SK-N-SH treated with all-trans-retinoic acid at 6 μM for 48 hours (cell line): ENCODE measurements around the gene MUC20.
"Not testable (repeated sequence)": the region's sequence is repeated elsewhere in the genome, so short reads cannot be mapped to it uniquely, and the experiment has no call there.

Experiments
- ATAC-seq: fragments of 200-7000 bp; cut with Tn5 transposase; 3 replicates; pipeline ENCODE4 v1.9.1; 2020; ENCODE audit warnings: mild to moderate bottlenecking, moderate library complexity
- ARNTL ChIP-seq: fragments of 450-650 bp; formaldehyde crosslinking; IDR thresholded peaks from 2 replicates; pipeline ENCODE4 v1.5.0; 2020; ENCODE audit warnings: low read depth, mild to moderate bottlenecking, moderate library complexity, borderline replicate concordance
- BACH2 ChIP-seq: fragments of 250-450 bp; sonication (Bioruptor Pico); IDR thresholded peaks from 2 replicates; pipeline ENCODE4 v1.9.0; 2021; ENCODE audit warnings: mild to moderate bottlenecking, borderline replicate concordance
- CSDC2 ChIP-seq: fragments of 250-450 bp; sonication (Bioruptor Pico); IDR thresholded peaks from 2 replicates; pipeline ENCODE4 v1.5.0; 2020; ENCODE audit warnings: mild to moderate bottlenecking, moderate library complexity
- ESRRG ChIP-seq: fragments of 250-450 bp; sonication (Bioruptor Pico); IDR thresholded peaks from 2 replicates; pipeline ENCODE4 v1.6.1; 2021; ENCODE audit warnings: mild to moderate bottlenecking
- GLIS3 ChIP-seq: fragments of 250-450 bp; sonication (Bioruptor Pico); IDR thresholded peaks from 2 replicates; pipeline ENCODE4 v1.5.0; 2020; ENCODE audit warnings: mild to moderate bottlenecking, moderate library complexity
- ISL1 ChIP-seq: fragments of 250-450 bp; sonication (Bioruptor Pico); IDR thresholded peaks from 2 replicates; pipeline ENCODE4 v2.1.2; 2022; ENCODE audit warnings: mild to moderate bottlenecking, moderate library complexity
- OSR1 ChIP-seq: fragments of 250-450 bp; sonication (Bioruptor Pico); IDR thresholded peaks from 2 replicates; pipeline ENCODE4 v1.8.0; 2022; ENCODE audit warnings: moderate library complexity, mild to moderate bottlenecking, inconsistent platforms
- PPARA ChIP-seq: fragments of 250-450 bp; sonication (Bioruptor Pico); IDR thresholded peaks from 2 replicates; pipeline ENCODE4 v1.5.0; 2020; ENCODE audit warnings: mild to moderate bottlenecking, borderline replicate concordance
- RARB ChIP-seq: fragments of 250-450 bp; sonication (Bioruptor Pico); IDR thresholded peaks from 2 replicates; pipeline ENCODE4 v1.8.0; 2021; ENCODE audit warnings: mild to moderate bottlenecking, moderate library complexity
- SNAI2 ChIP-seq: fragments of 250-450 bp; sonication (Bioruptor Pico); IDR thresholded peaks from 2 replicates; pipeline ENCODE4 v1.5.0; 2020; ENCODE audit warnings: mild to moderate bottlenecking, moderate library complexity
- TCF4 ChIP-seq: fragments of 250-450 bp; sonication (Bioruptor Pico); IDR thresholded peaks from 2 replicates; pipeline ENCODE4 v1.8.0; 2021; ENCODE audit warnings: mild to moderate bottlenecking, moderate library complexity, borderline replicate concordance
- TOX ChIP-seq: fragments of 250-450 bp; sonication (Bioruptor Pico); IDR thresholded peaks from 2 replicates; pipeline ENCODE4 v1.8.0; 2021; ENCODE audit warnings: mild to moderate bottlenecking, moderate library complexity, borderline replicate concordance
- ZC3H10 ChIP-seq: fragments of 250-450 bp; sonication (Bioruptor Pico); IDR thresholded peaks from 2 replicates; pipeline ENCODE4 v1.5.1; 2021; ENCODE audit warnings: mild to moderate bottlenecking, moderate library complexity
- ZFP30 ChIP-seq: fragments of 450-650 bp; formaldehyde crosslinking; IDR thresholded peaks from 2 replicates; pipeline ENCODE4 v1.5.0; 2022; ENCODE audit warnings: mild to moderate bottlenecking, moderate library complexity
- ZNF565 ChIP-seq: fragments of 450-650 bp; formaldehyde crosslinking; conservative IDR thresholded peaks from 2 replicates; pipeline ENCODE4 v1.5.0; 2020; ENCODE audit warnings: low read depth, mild to moderate bottlenecking, moderate library complexity
- ZNF70 ChIP-seq: fragments of 450-650 bp; formaldehyde crosslinking; IDR thresholded peaks from 2 replicates; pipeline ENCODE4 v1.5.0; 2020; ENCODE audit warnings: mild to moderate bottlenecking, moderate library complexity
- ZNF8 ChIP-seq: fragments of 450-650 bp; formaldehyde crosslinking; IDR thresholded peaks from 2 replicates; pipeline ENCODE4 v1.5.0; 2020; ENCODE audit warnings: mild to moderate bottlenecking, moderate library complexity
- TF ChIP-seq, protein P1 (sequence below): fragments of 250-450 bp; sonication (Bioruptor Pico); IDR thresholded peaks from 2 replicates; pipeline ENCODE4 v1.8.0; 2021; ENCODE audit warnings: low read depth, mild to moderate bottlenecking, moderate library complexity, borderline replicate concordance
- TF ChIP-seq, protein P2 (sequence below): fragments of 250-450 bp; sonication (Bioruptor Pico); IDR thresholded peaks from 2 replicates; pipeline ENCODE4 v1.5.0; 2020; ENCODE audit warnings: mild to moderate bottlenecking, moderate library complexity
- TF ChIP-seq, protein P3 (sequence below): fragments of 250-450 bp; sonication (Bioruptor Pico); IDR thresholded peaks from 2 replicates; pipeline ENCODE4 v1.5.1; 2020; ENCODE audit warnings: low read depth, mild to moderate bottlenecking, moderate library complexity

The MUC20 gene

DNA sequence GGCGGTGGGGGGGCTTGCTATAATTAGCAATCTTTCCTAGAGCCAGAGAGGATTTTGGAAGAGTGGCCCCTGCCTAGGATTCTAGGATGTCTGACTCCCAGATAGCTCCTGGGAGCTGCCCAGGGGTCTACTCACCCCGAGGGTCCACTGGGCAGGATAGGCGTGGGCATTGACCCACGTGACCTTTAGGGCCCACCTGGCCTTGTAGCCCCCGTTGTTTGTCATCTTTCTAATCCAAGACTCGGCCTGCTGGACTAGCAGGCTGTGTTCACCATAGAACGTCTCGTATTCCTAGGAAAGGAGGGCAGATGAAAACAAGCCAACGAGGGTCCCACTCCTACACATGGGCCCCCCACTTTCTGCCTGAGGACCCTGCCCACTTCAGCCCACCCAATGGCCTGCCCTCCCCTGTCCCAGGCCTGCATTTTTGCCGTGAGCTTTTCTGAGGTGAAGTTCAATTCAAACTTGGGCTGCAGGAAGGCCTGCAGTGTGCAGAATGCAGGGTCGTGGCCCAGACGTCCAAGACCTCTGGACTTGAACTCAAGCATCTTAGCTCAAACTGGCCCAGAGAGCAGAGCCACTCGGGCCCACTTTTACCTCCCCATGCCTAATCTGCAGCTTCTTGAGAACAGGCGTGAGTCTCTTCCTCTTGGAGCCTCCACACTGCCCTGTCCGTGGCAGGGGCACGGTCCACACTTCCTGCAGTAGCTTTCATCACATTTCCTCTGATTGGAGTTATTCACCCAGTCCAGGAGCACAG is 49.5 kb downstream of the MUC20 start:
- ATAC-seq: no peak
- TF ChIP-seq ZNF70 (CRISPR knock-in tag) (no peak), BACH2 (CRISPR knock-in tag) (no peak), GLIS3 (CRISPR knock-in tag) (no peak), ESRRG (CRISPR knock-in tag) (no peak), TCF4 (CRISPR knock-in tag) (no peak), ZNF565 (CRISPR knock-in tag) (no peak), RARB (CRISPR knock-in tag) (no peak), SNAI2 (CRISPR knock-in tag) (no peak), CSDC2 (CRISPR knock-in tag) (no peak)
- TF ChIP-seq, protein P1, sequence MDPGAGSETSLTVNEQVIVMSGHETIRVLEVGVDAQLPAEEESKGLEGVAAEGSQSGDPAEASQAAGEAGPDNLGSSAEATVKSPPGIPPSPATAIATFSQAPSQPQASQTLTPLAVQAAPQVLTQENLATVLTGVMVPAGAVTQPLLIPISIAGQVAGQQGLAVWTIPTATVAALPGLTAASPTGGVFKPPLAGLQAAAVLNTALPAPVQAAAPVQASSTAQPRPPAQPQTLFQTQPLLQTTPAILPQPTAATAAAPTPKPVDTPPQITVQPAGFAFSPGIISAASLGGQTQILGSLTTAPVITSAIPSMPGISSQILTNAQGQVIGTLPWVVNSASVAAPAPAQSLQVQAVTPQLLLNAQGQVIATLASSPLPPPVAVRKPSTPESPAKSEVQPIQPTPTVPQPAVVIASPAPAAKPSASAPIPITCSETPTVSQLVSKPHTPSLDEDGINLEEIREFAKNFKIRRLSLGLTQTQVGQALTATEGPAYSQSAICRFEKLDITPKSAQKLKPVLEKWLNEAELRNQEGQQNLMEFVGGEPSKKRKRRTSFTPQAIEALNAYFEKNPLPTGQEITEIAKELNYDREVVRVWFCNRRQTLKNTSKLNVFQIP (CRISPR knock-in tag): no peak

DNA sequence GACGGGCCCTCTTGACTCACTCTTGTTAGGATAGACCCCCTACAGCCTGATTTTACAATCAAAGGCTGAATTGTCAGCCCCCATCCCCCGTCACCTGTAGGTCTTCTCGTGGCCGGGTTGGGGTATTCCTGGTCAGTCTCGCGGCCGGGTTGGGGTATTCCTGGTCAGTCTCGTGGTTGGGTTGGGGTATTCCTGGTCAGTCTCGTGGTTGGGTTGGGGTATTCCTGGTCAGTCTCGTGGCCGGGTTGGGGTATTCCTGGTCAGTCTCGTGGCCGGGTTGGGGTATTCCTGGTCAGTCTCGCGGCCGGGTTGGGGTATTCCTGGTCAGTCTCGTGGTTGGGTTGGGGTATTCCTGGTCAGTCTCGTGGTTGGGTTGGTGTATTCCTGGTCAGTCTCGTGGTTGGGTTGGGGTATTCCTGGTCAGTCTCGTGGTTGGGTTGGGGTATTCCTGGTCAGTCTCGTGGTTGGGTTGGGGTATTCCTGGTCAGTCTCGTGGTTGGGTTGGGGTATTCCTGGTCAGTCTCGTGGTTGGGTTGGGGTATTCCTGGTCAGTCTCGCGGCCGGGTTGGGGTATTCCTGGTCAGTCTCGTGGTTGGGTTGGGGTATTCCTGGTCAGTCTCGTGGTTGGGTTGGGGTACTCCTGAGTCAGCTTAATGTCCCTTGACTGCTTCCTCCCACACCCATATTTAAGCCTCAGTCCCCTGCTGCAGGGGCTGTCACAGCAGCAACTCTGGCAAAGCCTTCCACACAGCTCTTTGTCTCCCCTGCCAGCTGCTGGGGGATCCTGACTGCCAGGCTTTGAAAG is 50.3 kb downstream of the MUC20 start:
- ATAC-seq: not testable (repeated sequence)

DNA sequence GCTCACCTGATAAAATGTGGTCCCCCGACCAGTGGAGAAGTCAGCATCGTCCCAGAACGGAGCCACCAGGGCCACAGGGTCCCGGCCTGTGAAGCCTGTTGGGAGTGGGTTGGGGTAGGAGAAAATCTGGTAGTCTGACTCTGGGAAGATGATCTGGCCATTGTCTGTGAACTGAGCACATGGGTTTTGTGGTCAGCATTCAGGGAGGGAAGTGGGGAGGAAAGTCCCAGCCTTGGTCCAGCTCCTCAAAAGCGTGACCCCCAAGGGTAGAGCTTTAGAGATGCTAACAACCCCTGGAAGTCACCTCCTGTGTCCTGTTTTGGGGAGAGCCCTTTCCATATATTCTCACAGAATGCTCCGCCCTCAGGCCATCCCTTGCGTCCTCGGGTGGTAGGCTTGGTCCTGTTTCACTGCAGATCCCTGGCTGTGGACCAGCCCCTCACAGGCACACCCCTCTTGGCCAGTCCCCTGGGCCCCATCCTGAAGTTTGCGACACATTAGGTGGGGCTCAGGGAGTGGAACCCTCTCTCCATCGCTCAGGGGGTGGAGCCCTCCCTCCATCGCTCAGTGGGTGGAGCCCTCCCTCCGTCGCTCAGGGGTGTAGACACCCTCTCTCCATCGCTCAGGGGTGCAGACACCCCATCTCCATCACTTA is 51.0 kb downstream of the MUC20 start:
- TF ChIP-seq TCF4 (CRISPR knock-in tag) (no peak), ZNF70 (CRISPR knock-in tag) (no peak), ZFP30 (CRISPR knock-in tag) (no peak), ISL1 (no peak), RARB (CRISPR knock-in tag) (no peak), OSR1 (CRISPR knock-in tag) (no peak), ZNF565 (CRISPR knock-in tag) (no peak), ESRRG (CRISPR knock-in tag) (no peak), GLIS3 (CRISPR knock-in tag) (no peak), PPARA (CRISPR knock-in tag) (no peak), BACH2 (CRISPR knock-in tag) (no peak)
- TF ChIP-seq, protein P1 (CRISPR knock-in tag): no peak
- TF ChIP-seq, protein P2, sequence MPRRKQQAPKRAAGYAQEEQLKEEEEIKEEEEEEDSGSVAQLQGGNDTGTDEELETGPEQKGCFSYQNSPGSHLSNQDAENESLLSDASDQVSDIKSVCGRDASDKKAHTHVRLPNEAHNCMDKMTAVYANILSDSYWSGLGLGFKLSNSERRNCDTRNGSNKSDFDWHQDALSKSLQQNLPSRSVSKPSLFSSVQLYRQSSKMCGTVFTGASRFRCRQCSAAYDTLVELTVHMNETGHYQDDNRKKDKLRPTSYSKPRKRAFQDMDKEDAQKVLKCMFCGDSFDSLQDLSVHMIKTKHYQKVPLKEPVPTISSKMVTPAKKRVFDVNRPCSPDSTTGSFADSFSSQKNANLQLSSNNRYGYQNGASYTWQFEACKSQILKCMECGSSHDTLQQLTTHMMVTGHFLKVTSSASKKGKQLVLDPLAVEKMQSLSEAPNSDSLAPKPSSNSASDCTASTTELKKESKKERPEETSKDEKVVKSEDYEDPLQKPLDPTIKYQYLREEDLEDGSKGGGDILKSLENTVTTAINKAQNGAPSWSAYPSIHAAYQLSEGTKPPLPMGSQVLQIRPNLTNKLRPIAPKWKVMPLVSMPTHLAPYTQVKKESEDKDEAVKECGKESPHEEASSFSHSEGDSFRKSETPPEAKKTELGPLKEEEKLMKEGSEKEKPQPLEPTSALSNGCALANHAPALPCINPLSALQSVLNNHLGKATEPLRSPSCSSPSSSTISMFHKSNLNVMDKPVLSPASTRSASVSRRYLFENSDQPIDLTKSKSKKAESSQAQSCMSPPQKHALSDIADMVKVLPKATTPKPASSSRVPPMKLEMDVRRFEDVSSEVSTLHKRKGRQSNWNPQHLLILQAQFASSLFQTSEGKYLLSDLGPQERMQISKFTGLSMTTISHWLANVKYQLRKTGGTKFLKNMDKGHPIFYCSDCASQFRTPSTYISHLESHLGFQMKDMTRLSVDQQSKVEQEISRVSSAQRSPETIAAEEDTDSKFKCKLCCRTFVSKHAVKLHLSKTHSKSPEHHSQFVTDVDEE (CRISPR knock-in tag): no peak
- TF ChIP-seq, all 23 proteins: peak for 0
- no peak for ATAC-seq

DNA sequence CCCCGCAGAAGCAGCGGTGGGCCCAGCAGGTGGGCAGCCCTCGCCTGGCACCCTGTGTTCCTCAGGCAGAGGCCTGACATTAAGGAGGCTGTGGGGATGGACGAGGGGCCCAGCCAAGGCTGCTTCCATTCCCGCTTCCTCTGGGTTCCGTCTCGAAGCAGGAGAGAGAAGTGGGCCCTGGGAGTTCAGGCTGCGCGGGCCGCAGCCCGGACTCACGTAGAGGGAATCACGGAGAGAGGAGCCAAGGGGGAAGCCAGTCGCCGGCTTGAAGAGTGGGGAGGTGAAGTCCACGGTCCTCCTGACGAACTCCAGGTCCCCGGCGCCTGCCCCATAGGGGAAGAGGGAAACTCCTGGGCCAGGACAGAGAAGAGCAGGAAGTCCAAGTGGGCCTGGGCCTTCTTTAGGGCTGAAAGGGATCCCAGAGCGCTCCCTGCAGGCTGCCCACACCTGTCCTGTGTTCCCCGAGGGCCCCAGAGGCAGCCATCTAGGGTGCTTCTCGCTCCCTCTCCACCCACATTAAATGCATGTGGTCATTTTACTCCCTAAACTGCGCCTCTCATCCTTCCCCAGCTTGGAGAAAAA is 53.3 kb downstream of the MUC20 start:
- ATAC-seq: no peak
- TF ChIP-seq ZC3H10 (no peak), ARNTL (no peak), TOX (CRISPR knock-in tag) (no peak), CSDC2 (CRISPR knock-in tag) (no peak), TCF4 (CRISPR knock-in tag) (no peak), RARB (CRISPR knock-in tag) (no peak), ZNF565 (CRISPR knock-in tag) (no peak), SNAI2 (CRISPR knock-in tag) (no peak), ZFP30 (CRISPR knock-in tag) (no peak), ZNF8 (no peak), OSR1 (CRISPR knock-in tag) (no peak)
- TF ChIP-seq, protein P1 (CRISPR knock-in tag): no peak
- TF ChIP-seq, protein P3, sequence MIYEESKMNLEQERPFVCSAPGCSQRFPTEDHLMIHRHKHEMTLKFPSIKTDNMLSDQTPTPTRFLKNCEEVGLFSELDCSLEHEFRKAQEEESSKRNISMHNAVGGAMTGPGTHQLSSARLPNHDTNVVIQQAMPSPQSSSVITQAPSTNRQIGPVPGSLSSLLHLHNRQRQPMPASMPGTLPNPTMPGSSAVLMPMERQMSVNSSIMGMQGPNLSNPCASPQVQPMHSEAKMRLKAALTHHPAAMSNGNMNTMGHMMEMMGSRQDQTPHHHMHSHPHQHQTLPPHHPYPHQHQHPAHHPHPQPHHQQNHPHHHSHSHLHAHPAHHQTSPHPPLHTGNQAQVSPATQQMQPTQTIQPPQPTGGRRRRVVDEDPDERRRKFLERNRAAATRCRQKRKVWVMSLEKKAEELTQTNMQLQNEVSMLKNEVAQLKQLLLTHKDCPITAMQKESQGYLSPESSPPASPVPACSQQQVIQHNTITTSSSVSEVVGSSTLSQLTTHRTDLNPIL: no peak
- TF ChIP-seq, all 23 proteins: peak for 0
